ENCODE measurements around the gene SMG6. TPM values are rescaled to one million over a fixed set of nuclear protein-coding genes. Genes with fewer than 3 reads are reported as not detected.

Gene SMG6
- total RNA-seq, 1 donor: 42.7 TPM

- peaks cover 43% of the 10 kb centered on the region for H3K36me3 ChIP-seq (ENCODE audit: insufficient read depth, low read length)
- H3K4me3 ChIP-seq (ENCODE audit: insufficient read depth, low read length): no peak overlapping the region
- H3K79me2 ChIP-seq (ENCODE audit: insufficient read depth, low read length): peaks cover 12% of the 10 kb centered on the region
- no peak for DNase-seq (ENCODE audit: insufficient read length, low spot score, missing footprints)
- H3K4me2 ChIP-seq (ENCODE audit: insufficient read depth, low read length): no peak overlapping the region
- peaks cover 3% of the 10 kb centered on the region for H4K20me1 ChIP-seq (ENCODE audit: insufficient read depth, low read length)
- H3K9me3 ChIP-seq (ENCODE audit: low read depth, low read length): no peaks in the 10 kb centered on the region
- H2AFZ ChIP-seq (ENCODE audit: low read length): no peak overlapping the region
- H3K27ac ChIP-seq (ENCODE audit: low read depth, low read length): peak overlapping the region; percentile 4
- TF ChIP-seq CTCF (IDR thresholded peaks at IDR 0.05; ENCODE audit: extremely low read depth, low read depth, low read length): no peak
- no peaks in the 10 kb centered on the region for H3K4me1 ChIP-seq (ENCODE audit: insufficient read depth, low read length)
- H3K27me3 ChIP-seq (ENCODE audit: insufficient read depth, low read length): no peaks in the 10 kb centered on the region
Observed at GRCh38 chr17:2289878-2290478, 13.6 kb downstream of the SMG6 start.

- H3K4me2 ChIP-seq (ENCODE audit: insufficient read depth, low read length): no peak overlapping the region
- H3K36me3 ChIP-seq (ENCODE audit: insufficient read depth, low read length): peaks cover 47% of the 10 kb centered on the region
- H4K20me1 ChIP-seq (ENCODE audit: insufficient read depth, low read length): no peaks in the 10 kb centered on the region
- no peak overlapping the region for H3K27ac ChIP-seq (ENCODE audit: low read depth, low read length)
- no peaks in the 10 kb centered on the region for H3K27me3 ChIP-seq (ENCODE audit: insufficient read depth, low read length)
- no peak overlapping the region for H3K4me3 ChIP-seq (ENCODE audit: insufficient read depth, low read length)
- no peak for TF ChIP-seq CTCF (IDR thresholded peaks at IDR 0.05; ENCODE audit: extremely low read depth, low read depth, low read length)
- H3K79me2 ChIP-seq (ENCODE audit: insufficient read depth, low read length): no peaks in the 10 kb centered on the region
- H3K9me3 ChIP-seq (ENCODE audit: low read depth, low read length): no peaks in the 10 kb centered on the region
- peaks cover 3% of the 10 kb centered on the region for H3K4me1 ChIP-seq (ENCODE audit: insufficient read depth, low read length)
- H2AFZ ChIP-seq (ENCODE audit: low read length): no peak overlapping the region
- DNase-seq (ENCODE audit: insufficient read length, low spot score, missing footprints): no peak
Observed at GRCh38 chr17:2283302-2283701, 20.3 kb downstream of the SMG6 start.

DNA sequence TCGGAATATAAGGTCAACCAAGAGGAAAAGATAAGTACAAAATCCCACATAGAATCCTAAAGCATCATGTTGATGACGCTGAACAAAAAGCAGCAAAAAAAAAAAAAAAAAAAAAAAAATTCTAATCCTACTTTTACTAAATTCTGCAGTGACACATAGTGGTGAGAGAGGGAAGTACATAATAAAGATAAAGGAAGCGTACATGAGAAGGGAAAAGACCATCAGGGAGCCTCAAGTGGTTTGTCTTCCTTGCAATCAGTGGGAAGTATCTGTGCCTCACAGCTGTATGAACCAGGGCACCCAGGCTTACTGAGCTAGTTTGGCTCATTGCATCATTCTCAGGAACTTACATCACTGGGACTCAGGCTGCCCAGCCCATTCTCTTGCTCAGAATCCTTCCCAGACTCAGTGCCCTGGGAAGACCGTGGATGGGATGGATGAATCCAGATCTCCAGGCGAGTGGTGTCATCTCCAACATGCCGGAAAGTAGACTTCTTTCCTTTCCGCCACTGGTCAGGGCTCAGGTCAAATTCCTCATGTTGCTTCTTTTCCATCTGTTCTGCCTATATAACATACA lies 21.2 kb downstream of the SMG6 start:
- Histone ChIP-seq H3K27ac (ENCODE audit: low read depth, low read length) (peak overlapping the region; percentile 67), H2AFZ (ENCODE audit: low read length) (no peak overlapping the region)

More for the DNA sequence above, 21.2 kb downstream of the SMG6 start:
- no peaks in the 10 kb centered on the region for H3K27me3 ChIP-seq (ENCODE audit: insufficient read depth, low read length)
- H3K9me3 ChIP-seq (ENCODE audit: low read depth, low read length): no peaks in the 10 kb centered on the region
- H3K4me1 ChIP-seq (ENCODE audit: insufficient read depth, low read length): peaks cover 3% of the 10 kb centered on the region
- no peak overlapping the region for H3K4me2 ChIP-seq (ENCODE audit: insufficient read depth, low read length)
- peaks cover 47% of the 10 kb centered on the region for H3K36me3 ChIP-seq (ENCODE audit: insufficient read depth, low read length)
- peak; percentile 72 for TF ChIP-seq CTCF (IDR thresholded peaks at IDR 0.05; ENCODE audit: extremely low read depth, low read depth, low read length)
- DNase-seq (ENCODE audit: insufficient read length, low spot score, missing footprints): peak; percentile 73
- no peaks in the 10 kb centered on the region for H3K79me2 ChIP-seq (ENCODE audit: insufficient read depth, low read length)
- no peak overlapping the region for H3K4me3 ChIP-seq (ENCODE audit: insufficient read depth, low read length)
- H4K20me1 ChIP-seq (ENCODE audit: insufficient read depth, low read length): no peaks in the 10 kb centered on the region

All from osteoblast (primary cell).